ENCODE results near the gene SMCP. TPM values are rescaled to one million over a fixed set of nuclear protein-coding genes. Genes with fewer than 3 reads are reported as not detected.

SMCP gene
- total RNA-seq, 1 experiment from 2014 or later: not detected

DNA sequence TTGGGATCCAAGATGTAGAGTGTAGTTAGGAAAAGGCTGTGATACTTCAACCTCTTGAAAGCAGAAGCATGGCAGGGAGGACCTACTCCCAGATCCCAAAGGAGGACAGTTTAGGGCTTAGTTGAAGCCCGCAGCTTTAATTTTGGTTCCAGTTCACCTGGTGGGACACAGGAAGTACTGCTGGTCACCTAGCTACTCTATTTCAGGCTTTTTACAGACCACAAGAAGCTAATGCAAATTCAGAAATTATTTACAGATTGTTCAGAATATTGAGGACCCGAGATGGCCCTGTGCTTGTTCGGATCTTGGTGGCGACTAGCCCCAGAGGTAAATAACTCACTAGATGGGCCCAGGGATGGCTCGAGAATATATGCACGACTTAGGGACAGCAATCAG, 6.4 kb upstream of the SMCP start:
- no peaks in the 10 kb centered on the region for H3K9me3 Mint-ChIP-seq (ENCODE audit: unreplicated experiment)
- intact Hi-C loops (cut with micrococcal nuclease; ENCODE audit: unreplicated experiment): loop anchor here (1.0 to 5.0 kb wide), 4 partner anchors 55 to 321 kb away; partner anchors contain the start of gene SPRR1B
- DNase-seq: no peak
- ChIA-PET POLR2A (no interaction called here), CTCF (interaction anchor here (3.0 kb wide), 1 partner anchor 321 kb away, joined by 27 read pairs; no protein-coding TSS in a partner anchor)
- H3K4me3 ChIP-seq (ENCODE audit: low read depth, low read length): no peak overlapping the region
- H3K27ac Mint-ChIP-seq (ENCODE audit: unreplicated experiment): no peak overlapping the region
- no peaks in the 10 kb centered on the region for H3K9me3 ChIP-seq
- no TSS peak for BruUV-seq (replicated peaks)
- TF ChIP-seq, protein P1, sequence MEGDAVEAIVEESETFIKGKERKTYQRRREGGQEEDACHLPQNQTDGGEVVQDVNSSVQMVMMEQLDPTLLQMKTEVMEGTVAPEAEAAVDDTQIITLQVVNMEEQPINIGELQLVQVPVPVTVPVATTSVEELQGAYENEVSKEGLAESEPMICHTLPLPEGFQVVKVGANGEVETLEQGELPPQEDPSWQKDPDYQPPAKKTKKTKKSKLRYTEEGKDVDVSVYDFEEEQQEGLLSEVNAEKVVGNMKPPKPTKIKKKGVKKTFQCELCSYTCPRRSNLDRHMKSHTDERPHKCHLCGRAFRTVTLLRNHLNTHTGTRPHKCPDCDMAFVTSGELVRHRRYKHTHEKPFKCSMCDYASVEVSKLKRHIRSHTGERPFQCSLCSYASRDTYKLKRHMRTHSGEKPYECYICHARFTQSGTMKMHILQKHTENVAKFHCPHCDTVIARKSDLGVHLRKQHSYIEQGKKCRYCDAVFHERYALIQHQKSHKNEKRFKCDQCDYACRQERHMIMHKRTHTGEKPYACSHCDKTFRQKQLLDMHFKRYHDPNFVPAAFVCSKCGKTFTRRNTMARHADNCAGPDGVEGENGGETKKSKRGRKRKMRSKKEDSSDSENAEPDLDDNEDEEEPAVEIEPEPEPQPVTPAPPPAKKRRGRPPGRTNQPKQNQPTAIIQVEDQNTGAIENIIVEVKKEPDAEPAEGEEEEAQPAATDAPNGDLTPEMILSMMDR (IDR thresholded peaks at IDR 0.05; ENCODE audit: insufficient read depth in 1 of 2, low read depth in 1 of 2, low read length in 1 of 2, severe bottlenecking in 1 of 2, unreplicated experiment in 1 of 2): no peak
- H3K4me1 Mint-ChIP-seq (ENCODE audit: low read depth, unreplicated experiment): no peaks in the 10 kb centered on the region
- H3K4me1 ChIP-seq: no peaks in the 10 kb centered on the region
- 0 out of 2 replicates have a peak, but pooled peaks cover 1% of the 10 kb centered on the region for H3K27me3 ChIP-seq (replicated peaks; ENCODE audit: control insufficient read depth, insufficient read depth, low read length)
- H3K27me3 Mint-ChIP-seq (ENCODE audit: insufficient read depth, unreplicated experiment): peaks cover 10% of the 10 kb centered on the region
- H3K4me3 Mint-ChIP-seq (ENCODE audit: unreplicated experiment): no peak overlapping the region
- no peaks in the 10 kb centered on the region for H3K36me3 Mint-ChIP-seq (ENCODE audit: insufficient read depth, unreplicated experiment)
- no peaks in the 10 kb centered on the region for H3K36me3 ChIP-seq (ENCODE audit: control insufficient read depth, insufficient read depth, low read length)

DNA sequence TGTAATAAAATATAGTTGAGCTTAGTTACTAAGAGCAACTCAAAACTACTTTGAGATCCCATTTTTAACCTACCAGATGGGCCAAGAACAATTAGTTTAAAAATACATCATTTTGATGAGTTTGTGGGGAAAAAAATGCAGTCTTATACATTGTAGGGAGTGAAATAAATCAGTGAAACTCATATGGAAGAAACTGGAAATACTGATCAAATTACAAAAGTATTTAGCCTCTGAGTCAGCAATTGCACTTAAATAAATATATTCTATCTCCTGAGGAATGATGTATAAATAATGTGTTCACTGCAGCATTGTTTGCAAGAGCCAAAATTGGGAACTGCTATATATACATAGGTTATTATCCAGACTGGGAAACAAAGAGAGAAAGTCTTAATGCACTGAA, 4.6 kb upstream of the SMCP start:
- 0 out of 2 replicates have a peak, but pooled peaks cover 1% of the 10 kb centered on the region for H3K27me3 ChIP-seq (replicated peaks; ENCODE audit: control insufficient read depth, insufficient read depth, low read length)
- Mint-ChIP-seq H3K36me3 (ENCODE audit: insufficient read depth, unreplicated experiment) (no peaks in the 10 kb centered on the region), H3K9me3 (ENCODE audit: unreplicated experiment) (no peaks in the 10 kb centered on the region), H3K4me3 (ENCODE audit: unreplicated experiment) (no peak overlapping the region), H3K4me1 (ENCODE audit: low read depth, unreplicated experiment) (no peaks in the 10 kb centered on the region), H3K27me3 (ENCODE audit: insufficient read depth, unreplicated experiment) (peaks cover 11% of the 10 kb centered on the region), H3K27ac (ENCODE audit: unreplicated experiment) (no peak overlapping the region)
- no TSS peak for BruUV-seq (replicated peaks)
- H3K4me1 ChIP-seq: no peaks in the 10 kb centered on the region
- intact Hi-C loops (cut with micrococcal nuclease; ENCODE audit: unreplicated experiment): loop anchor here (5.0 kb wide), 1 partner anchor 159 kb away; the partner anchor contains the start of gene SPRR1B
- no peaks in the 10 kb centered on the region for H3K36me3 ChIP-seq (ENCODE audit: control insufficient read depth, insufficient read depth, low read length)
- no peak for DNase-seq
- H3K4me3 ChIP-seq (ENCODE audit: low read depth, low read length): no peak overlapping the region
- CTCF ChIA-PET: no interaction called here
- H3K9me3 ChIP-seq: no peaks in the 10 kb centered on the region
- POLR2A ChIA-PET: no interaction called here
- TF ChIP-seq, protein P1 (IDR thresholded peaks at IDR 0.05; ENCODE audit: insufficient read depth in 1 of 2, low read depth in 1 of 2, low read length in 1 of 2, severe bottlenecking in 1 of 2, unreplicated experiment in 1 of 2): no peak

DNA sequence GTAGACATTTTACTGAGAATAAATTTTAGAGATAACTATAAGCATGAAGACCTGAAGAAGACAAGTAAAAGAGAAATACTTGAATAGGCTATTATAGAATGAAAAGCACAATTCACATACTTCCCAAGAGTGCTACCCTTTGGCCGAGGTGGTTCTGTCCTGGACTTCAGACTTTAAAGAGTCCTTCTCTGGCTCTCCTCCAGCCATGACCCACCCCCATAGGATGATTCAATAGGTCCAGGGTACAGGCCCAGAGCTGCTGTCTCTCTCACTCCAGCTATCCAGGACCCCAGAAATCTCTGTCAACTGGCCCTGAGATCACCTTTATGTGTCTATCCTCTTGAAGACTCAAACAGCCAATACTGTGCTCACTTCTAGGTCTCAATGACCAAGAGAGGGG, 1.3 kb upstream of the SMCP start:
- H3K9me3 ChIP-seq: no peaks in the 10 kb centered on the region
- CTCF ChIA-PET: no interaction called here
- no peaks in the 10 kb centered on the region for H3K9me3 Mint-ChIP-seq (ENCODE audit: unreplicated experiment)
- TF ChIP-seq, protein P1 (IDR thresholded peaks at IDR 0.05; ENCODE audit: insufficient read depth in 1 of 2, low read depth in 1 of 2, low read length in 1 of 2, severe bottlenecking in 1 of 2, unreplicated experiment in 1 of 2): no peak
- intact Hi-C loops (cut with micrococcal nuclease; ENCODE audit: unreplicated experiment): no loop called here
- H3K4me1 ChIP-seq: no peaks in the 10 kb centered on the region
- H3K27ac Mint-ChIP-seq (ENCODE audit: unreplicated experiment): no peak overlapping the region
- H3K4me3 ChIP-seq (ENCODE audit: low read depth, low read length): no peak overlapping the region
- H3K36me3 Mint-ChIP-seq (ENCODE audit: insufficient read depth, unreplicated experiment): no peaks in the 10 kb centered on the region
- H3K36me3 ChIP-seq (ENCODE audit: control insufficient read depth, insufficient read depth, low read length): no peaks in the 10 kb centered on the region
- peaks cover 10% of the 10 kb centered on the region for H3K27me3 Mint-ChIP-seq (ENCODE audit: insufficient read depth, unreplicated experiment)
- H3K4me3 Mint-ChIP-seq (ENCODE audit: unreplicated experiment): no peak overlapping the region
- no peaks in the 10 kb centered on the region for H3K4me1 Mint-ChIP-seq (ENCODE audit: low read depth, unreplicated experiment)
- BruUV-seq (replicated peaks): no TSS peak
- POLR2A ChIA-PET: no interaction called here
- DNase-seq: no peak
- no peaks in the 10 kb centered on the region for H3K27me3 ChIP-seq (replicated peaks; ENCODE audit: control insufficient read depth, insufficient read depth, low read length)

All from Caco-2 (cell line).